Psoas muscle (tissue), 8 donors: ENCODE results near the gene FGD2. TPM values are rescaled to one million over a fixed set of nuclear protein-coding genes. Genes with fewer than 3 reads are reported as not detected.
"Not testable (repeated sequence)": the region's sequence is repeated elsewhere in the genome, so short reads cannot be mapped to it uniquely, and the experiment has no call there.

ENCODE experiments used
- ATAC-seq, 4 donors: fragments of 200-7000 bp; cut with Tn5 transposase; one replicate each; pipeline ENCODE4 v1.9.1; 2020; ENCODE audit warnings: moderate library complexity in 3 of 4, mild to moderate bottlenecking in 2 of 4
- DNase-seq, 2 donors: peaks; one replicate each; pipeline ENCODE4 v3.0.0-alpha.2; 2020
- H3K27ac ChIP-seq: fragments of 200-600 bp; one replicate; pipeline ENCODE4 v1.8.0; 2022
- H3K27me3 ChIP-seq, 3 donors: fragments of 200-600 bp in 1 of 3; one replicate each; pipeline versions ENCODE4 v1.6.1 to v1.8.0; 2013 to 2022; ENCODE audit warnings: low read length in 2 of 3, mild to moderate bottlenecking in 2 of 3, moderate library complexity in 1 of 3; ENCODE audit not compliant: insufficient read depth in 3 of 3
- H3K36me3 ChIP-seq, 2 donors: fragments of 200-600 bp in 1 of 2; one replicate each; pipeline versions ENCODE4 v1.6.1 to v1.8.0; 2013 to 2022; ENCODE audit warnings: low read depth in 1 of 2, mild to moderate bottlenecking in 1 of 2, moderate library complexity in 1 of 2; ENCODE audit not compliant: insufficient read depth in 1 of 2
- H3K4me1 ChIP-seq: fragments of 200-600 bp; one replicate; pipeline ENCODE4 v1.8.0; 2022
- H3K4me3 ChIP-seq: fragments of 200-600 bp; one replicate; pipeline ENCODE4 v1.8.0; 2022; ENCODE audit warnings: mild to moderate bottlenecking
- H3K9me3 ChIP-seq: fragments of 200-600 bp; one replicate; pipeline ENCODE4 v1.8.0; 2022
- CTCF ChIP-seq: fragments of 200-600 bp; IDR thresholded peaks from one replicate; pipeline ENCODE4 v1.8.0; 2022; ENCODE audit warnings: antibody characterized with exemption
- WGBS, 3 donors: extraction: QIAGEN DNeasy Blood & Tissue Kit; methylation state at CpG; one replicate each; pipeline versions ENCODE4 v1.1.6 to v1.1.7; 2013; 5-methylcytosine and 5-hydroxymethylcytosine counted together
- intact Hi-C, 2 donors: fragments of 100-400 bp; cut with DNase I; formaldehyde crosslinking; loops; one replicate each; pipeline versions ENCODE4 v1.11.0 to v1.14.2; 2022
- polyA plus RNA-seq, 3 donors: library from polyadenylated mRNA; stranded (reverse); fragments of 200-250 nt; gene quantifications; one replicate each; pipeline ENCODE4 v1.2.3, GENCODE V29; 2013
- total RNA-seq, 4 donors: library from RNA; stranded (reverse); fragmentation: NEBNext Ultra II Directional in 2 of 4; extraction: Animal tissue kit (Norgen Biotek cat#: 25700) in 2 of 4; gene quantifications; one replicate each; pipeline versions ENCODE4 v1.2.1 to v1.2.4, GENCODE V29; 2021 to 2023
- donor health status: healthy with polysubstance abuse.
- donor health status: DM: no; HTN: no; CAD: no; lungs with moderate emphysema.
- donor health status: Bipolar disorder and iron deficiency.
- donor health status: healthy.
- donor health status: DM: yes; HTN: yes; CAD: no.
- donor health status: DM: no; HTN: no; CAD: no.
- donor health status: DM: no; HTN: no; CAD: no.
- donor health status: DM: yes; HTN: yes; CAD: no.

FGD2 gene
- total and polyA plus RNA-seq, 7 donors: 0.75 to 4.2 (median 1.7) TPM

- no peaks in the 10 kb centered on the region for H3K36me3 ChIP-seq
- no peaks in the 10 kb centered on the region for H3K9me3 ChIP-seq
- no peaks in the 10 kb centered on the region for H3K27me3 ChIP-seq
- ATAC-seq: peak; percentile 95 to 97 (median 96)
- no peak for TF ChIP-seq CTCF
- intact Hi-C loops: loop anchor here in 1 of 2 donors (10.0 kb wide), 1 partner anchor 221 kb away; no protein-coding TSS in a partner anchor
- WGBS, 3 donors: 0 to 1% (median 0%) methylated on average over 74 to 101 of the region's 101 CpGs
- DNase-seq: peak; percentile 89 to 96
- H3K4me1 ChIP-seq: peaks cover 35% of the 10 kb centered on the region
- H3K27ac ChIP-seq: peak within 1 kb of the TSS; percentile 94
- peak within 1 kb of the TSS; percentile 98 for H3K4me3 ChIP-seq
These were observed 19.4 kb upstream of the FGD2 start, which contains the start of gene MTCH1 for GRCh38 chr6:36985808-36986703. Gene MTCH1 (minus strand): TSS chr6:36986196. CDS start chr6:36986173, 23 bp downstream.

GRCh38 chr6:36986704-36987047 is 18.8 kb upstream of the FGD2 start:
- H3K4me1 ChIP-seq: peaks cover 29% of the 10 kb centered on the region
- no peaks in the 10 kb centered on the region for H3K9me3 ChIP-seq
- 1 to 3% (median 1%) methylated on average over 8 of the region's 8 CpGs for WGBS, 3 donors
- no peaks in the 10 kb centered on the region for H3K36me3 ChIP-seq
- DNase-seq (no peak), ATAC-seq (peak in 1 of 4 donors; percentile 44)
- intact Hi-C loops: loop anchor here in 1 of 2 donors (10.0 kb wide), 1 partner anchor 222 kb away; no protein-coding TSS in a partner anchor
- peak overlapping the region; percentile 98 for H3K4me3 ChIP-seq
- no peak for TF ChIP-seq CTCF
- peak overlapping the region; percentile 94 for H3K27ac ChIP-seq
- no peaks in the 10 kb centered on the region for H3K27me3 ChIP-seq

GRCh38 chr6:36989264-36989663 is 16.2 kb upstream of the FGD2 start:
- intact Hi-C loops: loop anchor here in 1 of 2 donors (10.0 kb wide), 1 partner anchor 224 kb away; no protein-coding TSS in a partner anchor
- ATAC-seq (no peak), DNase-seq (no peak)
- Histone ChIP-seq H3K4me1 (peaks cover 15% of the 10 kb centered on the region), H3K27me3 (no peaks in the 10 kb centered on the region), H3K27ac (no peak overlapping the region), H3K4me3 (no peak overlapping the region), H3K36me3 (no peaks in the 10 kb centered on the region), H3K9me3 (no peaks in the 10 kb centered on the region)
- 82 to 87% (median 86%) methylated on average over 6 of the region's 6 CpGs for WGBS, 3 donors
- TF ChIP-seq CTCF: no peak

GRCh38 chr6:36990401-36990800 is 15.1 kb upstream of the FGD2 start:
- H3K27me3 ChIP-seq, H3K4me1 ChIP-seq, H3K4me3 ChIP-seq, intact Hi-C loops, DNase-seq, H3K9me3 ChIP-seq, H3K36me3 ChIP-seq, H3K27ac ChIP-seq, ATAC-seq: not testable (repeated sequence)
- 82 to 93% (median 84%) methylated on average over 2 of the region's 2 CpGs for WGBS, 3 donors
